ENCODE data around the gene EPAS1. TPM values are rescaled to one million over a fixed set of nuclear protein-coding genes. Genes with fewer than 3 reads are reported as not detected.

EPAS1 gene
- total RNA-seq, 4 donors from 2014 or later: 35.0 to 465 (median 202) TPM

DNA sequence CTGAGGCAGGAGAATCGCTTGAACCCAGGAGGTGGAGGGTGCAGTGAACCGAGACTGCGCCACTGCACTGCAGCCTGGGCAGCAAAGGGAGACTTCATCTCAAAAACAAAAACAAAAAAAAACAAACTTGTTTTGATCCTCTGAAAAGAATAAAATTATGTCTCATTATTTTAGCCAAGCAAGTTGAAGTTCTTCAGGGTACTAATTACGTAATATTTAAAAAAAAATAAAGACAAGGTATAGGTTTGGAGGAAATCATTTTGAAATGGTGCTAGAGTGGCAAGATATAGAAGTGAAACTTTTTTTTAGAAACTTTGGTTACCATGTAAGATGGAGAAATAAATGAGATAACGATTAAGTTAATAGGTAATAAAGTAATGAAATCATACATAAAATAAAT lies 127.7 kb downstream of the EPAS1 start:
- Histone ChIP-seq H3K4me3 (no peak overlapping the region), H3K36me3 (no peaks in the 10 kb centered on the region), H3K27me3 (no peaks in the 10 kb centered on the region), H3K9me3 (no peaks in the 10 kb centered on the region), H3K4me1 (no peaks in the 10 kb centered on the region), H3K27ac (no peak overlapping the region)
- no peak for DNase-seq
- intact Hi-C loops (cut with DNase I; ENCODE audit: low total_unique reads): no loop called here
- TF ChIP-seq, protein P1, sequence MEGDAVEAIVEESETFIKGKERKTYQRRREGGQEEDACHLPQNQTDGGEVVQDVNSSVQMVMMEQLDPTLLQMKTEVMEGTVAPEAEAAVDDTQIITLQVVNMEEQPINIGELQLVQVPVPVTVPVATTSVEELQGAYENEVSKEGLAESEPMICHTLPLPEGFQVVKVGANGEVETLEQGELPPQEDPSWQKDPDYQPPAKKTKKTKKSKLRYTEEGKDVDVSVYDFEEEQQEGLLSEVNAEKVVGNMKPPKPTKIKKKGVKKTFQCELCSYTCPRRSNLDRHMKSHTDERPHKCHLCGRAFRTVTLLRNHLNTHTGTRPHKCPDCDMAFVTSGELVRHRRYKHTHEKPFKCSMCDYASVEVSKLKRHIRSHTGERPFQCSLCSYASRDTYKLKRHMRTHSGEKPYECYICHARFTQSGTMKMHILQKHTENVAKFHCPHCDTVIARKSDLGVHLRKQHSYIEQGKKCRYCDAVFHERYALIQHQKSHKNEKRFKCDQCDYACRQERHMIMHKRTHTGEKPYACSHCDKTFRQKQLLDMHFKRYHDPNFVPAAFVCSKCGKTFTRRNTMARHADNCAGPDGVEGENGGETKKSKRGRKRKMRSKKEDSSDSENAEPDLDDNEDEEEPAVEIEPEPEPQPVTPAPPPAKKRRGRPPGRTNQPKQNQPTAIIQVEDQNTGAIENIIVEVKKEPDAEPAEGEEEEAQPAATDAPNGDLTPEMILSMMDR (IDR thresholded peaks at IDR 0.05): no peak
- TF ChIP-seq POLR2A (IDR thresholded peaks at IDR 0.05): no peak

DNA sequence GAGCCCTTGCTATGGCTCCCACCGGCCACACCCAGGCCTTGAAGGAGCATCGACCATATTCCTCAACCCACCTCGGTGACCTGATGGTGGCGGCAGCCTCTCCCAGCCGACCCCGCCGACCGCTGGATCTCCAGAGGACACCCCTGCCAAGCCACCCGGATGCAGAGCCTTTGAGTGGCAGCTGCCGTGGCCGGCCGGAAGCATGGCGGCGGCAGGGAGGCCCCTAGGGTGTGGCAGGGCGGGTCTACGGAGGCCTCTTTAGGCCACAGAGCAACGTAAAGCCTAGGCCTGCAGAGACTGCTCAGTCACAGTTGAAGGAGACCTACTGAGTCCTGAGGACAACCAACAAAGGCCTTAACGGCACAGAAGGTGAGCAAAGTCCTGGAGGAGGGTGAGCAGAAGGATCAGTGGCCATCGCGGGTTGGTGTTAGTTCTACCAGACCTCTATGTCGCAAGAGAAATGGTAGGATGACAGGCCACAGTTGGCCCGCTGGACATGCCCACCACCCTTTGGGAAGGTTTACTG lies 131.8 kb downstream of the EPAS1 start:
- H3K4me1 ChIP-seq: no peaks in the 10 kb centered on the region
- H3K9me3 ChIP-seq: no peaks in the 10 kb centered on the region
- no peak for DNase-seq
- intact Hi-C loops (cut with DNase I; ENCODE audit: low total_unique reads): no loop called here
- H3K27me3 ChIP-seq: no peaks in the 10 kb centered on the region
- H3K4me3 ChIP-seq: no peak overlapping the region
- TF ChIP-seq, protein P1 (IDR thresholded peaks at IDR 0.05): no peak
- TF ChIP-seq POLR2A (IDR thresholded peaks at IDR 0.05): no peak
- H3K27ac ChIP-seq: no peak overlapping the region
- no peaks in the 10 kb centered on the region for H3K36me3 ChIP-seq

DNA sequence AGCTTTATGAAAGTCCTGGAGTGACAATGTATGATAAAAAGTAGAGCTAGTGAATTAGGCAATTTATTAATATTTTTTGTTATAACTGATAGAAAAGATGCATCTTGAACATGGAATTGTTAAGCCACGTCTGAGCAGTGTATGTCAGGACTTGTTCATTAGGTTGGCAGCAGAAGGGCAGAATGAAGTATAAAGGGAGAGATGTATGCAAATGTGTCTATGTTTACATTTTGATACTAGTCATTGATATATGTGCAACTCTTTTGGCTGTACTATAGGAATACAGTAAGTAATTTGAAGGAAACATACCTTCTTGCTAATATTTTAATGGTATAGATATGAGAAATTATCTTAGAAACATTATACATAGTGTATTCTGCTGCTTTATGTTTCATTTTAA lies 133.2 kb downstream of the EPAS1 start:
- TF ChIP-seq POLR2A (IDR thresholded peaks at IDR 0.05): no peak
- intact Hi-C loops (cut with DNase I; ENCODE audit: low total_unique reads): no loop called here
- DNase-seq: no peak
- Histone ChIP-seq H3K27ac (no peak overlapping the region), H3K9me3 (no peaks in the 10 kb centered on the region), H3K4me1 (peaks cover 0 to 9% of the 10 kb centered on the region in 2 donors), H3K4me3 (no peak overlapping the region), H3K27me3 (no peaks in the 10 kb centered on the region), H3K36me3 (no peaks in the 10 kb centered on the region)

DNA sequence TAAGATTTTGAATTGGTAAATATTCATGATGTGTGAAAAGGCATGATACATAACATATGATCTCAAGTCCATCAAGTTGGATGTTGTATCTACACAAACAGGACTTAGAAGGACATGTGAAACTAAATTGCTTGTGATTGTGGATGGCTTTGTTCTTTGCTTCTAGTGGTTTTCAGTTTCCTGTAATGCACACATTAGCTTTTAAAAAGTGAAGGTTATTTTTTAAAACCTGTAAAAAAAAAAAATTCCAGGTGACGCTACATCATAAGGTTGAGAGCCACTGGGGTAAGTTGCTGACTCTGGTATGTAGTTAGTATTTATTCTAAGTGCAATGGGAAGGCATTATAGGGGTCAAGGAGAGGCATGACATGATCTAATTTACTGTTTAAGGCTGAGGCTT lies 133.8 kb downstream of the EPAS1 start:
- Histone ChIP-seq H3K4me1 (peaks cover 0 to 9% of the 10 kb centered on the region in 2 donors), H3K9me3 (no peaks in the 10 kb centered on the region)

DNA sequence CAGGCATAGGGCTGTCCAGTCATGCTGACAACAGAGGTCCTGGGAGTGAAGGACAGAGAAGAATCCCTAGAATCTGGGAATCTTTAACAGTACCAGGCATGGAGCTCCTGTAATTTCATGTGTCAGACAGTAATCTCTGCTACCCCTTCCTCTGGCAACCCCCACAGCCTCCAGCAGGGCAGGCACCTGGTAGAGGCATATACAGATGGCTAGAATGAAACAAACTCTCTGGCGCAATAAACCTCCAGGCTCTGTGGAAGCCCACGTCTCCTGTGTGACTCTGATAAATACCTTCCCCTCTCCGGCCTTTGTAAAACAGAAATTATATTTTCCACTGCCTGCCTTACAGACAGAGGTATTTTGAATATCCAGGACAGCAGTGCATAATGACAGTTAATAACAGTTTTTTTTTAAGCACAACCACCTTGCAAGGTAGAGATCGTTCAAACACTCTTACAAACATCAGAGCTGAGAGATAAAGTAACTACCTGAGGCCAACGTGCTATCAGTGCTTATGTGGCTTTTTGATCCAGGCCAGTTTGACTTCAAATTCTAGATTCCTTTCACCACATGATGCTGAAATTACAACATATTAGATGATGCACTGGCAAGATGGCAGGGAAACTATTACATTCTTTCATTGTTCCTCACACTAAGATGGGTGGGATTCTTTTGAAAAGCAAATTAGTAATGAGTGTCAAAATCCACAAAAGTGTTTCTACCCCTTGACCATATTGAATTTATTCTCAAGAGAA lies 134.5 kb downstream of the EPAS1 start:
- Histone ChIP-seq H3K27me3 (no peaks in the 10 kb centered on the region), H3K27ac (no peak overlapping the region), H3K9me3 (no peaks in the 10 kb centered on the region), H3K4me3 (no peak overlapping the region), H3K4me1 (peaks cover 0 to 9% of the 10 kb centered on the region in 2 donors), H3K36me3 (no peaks in the 10 kb centered on the region)
- DNase-seq: no peak
- TF ChIP-seq, protein P1 (IDR thresholded peaks at IDR 0.05): no peak
- no peak for TF ChIP-seq POLR2A (IDR thresholded peaks at IDR 0.05)
- intact Hi-C loops (cut with DNase I; ENCODE audit: low total_unique reads): no loop called here

More for the DNA sequence above, 133.8 kb downstream of the EPAS1 start:
- intact Hi-C loops (cut with DNase I; ENCODE audit: low total_unique reads): no loop called here
- no peaks in the 10 kb centered on the region for H3K36me3 ChIP-seq
- no peak overlapping the region for H3K27ac ChIP-seq
- DNase-seq: no peak
- H3K4me3 ChIP-seq: no peak overlapping the region
- TF ChIP-seq, protein P1 (IDR thresholded peaks at IDR 0.05): no peak
- no peak for TF ChIP-seq POLR2A (IDR thresholded peaks at IDR 0.05)
- H3K27me3 ChIP-seq: no peaks in the 10 kb centered on the region

Measured in uterus (tissue), 4 donors.